ENCODE data around the gene JAK2. TPM values are rescaled to one million over a fixed set of nuclear protein-coding genes. Genes with fewer than 3 reads are reported as not detected.

Gene JAK2
- total RNA-seq, 1 donor = 21.0 TPM

DNA sequence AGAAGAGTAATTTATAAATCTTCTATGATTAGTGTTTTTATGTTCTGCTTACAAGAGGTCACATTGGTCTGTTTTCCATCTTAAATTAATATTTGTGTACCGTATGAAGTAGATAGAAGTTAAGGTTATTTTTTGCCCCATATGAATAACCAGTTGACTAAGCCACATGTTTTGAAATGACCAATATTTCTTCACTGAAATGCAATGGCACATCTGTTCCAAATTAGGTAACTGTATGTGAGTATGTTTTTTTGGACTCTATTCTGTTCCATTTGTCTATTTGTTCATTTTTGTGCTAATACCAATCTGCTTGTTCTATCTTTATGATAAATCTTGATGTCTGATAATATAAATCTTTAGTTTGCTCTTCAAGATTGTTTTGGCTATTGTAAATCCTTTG is 17.7 kb downstream of the JAK2 start:
- Histone ChIP-seq H3K9me3 (ENCODE audit: low read depth, low read length) (no peaks in the 10 kb centered on the region), H3K79me2 (ENCODE audit: insufficient read depth, low read length) (peaks cover 48% of the 10 kb centered on the region), H2AFZ (ENCODE audit: low read length) (no peak overlapping the region), H3K4me3 (ENCODE audit: insufficient read depth, low read length) (no peak overlapping the region), H3K4me1 (ENCODE audit: insufficient read depth, low read length) (peaks cover 7% of the 10 kb centered on the region), H3K4me2 (ENCODE audit: insufficient read depth, low read length) (no peak overlapping the region), H3K27ac (ENCODE audit: low read depth, low read length) (no peak overlapping the region), H3K36me3 (ENCODE audit: insufficient read depth, low read length) (no peaks in the 10 kb centered on the region), H4K20me1 (ENCODE audit: insufficient read depth, low read length) (no peaks in the 10 kb centered on the region), H3K27me3 (ENCODE audit: insufficient read depth, low read length) (no peaks in the 10 kb centered on the region)
- TF ChIP-seq, protein P1, sequence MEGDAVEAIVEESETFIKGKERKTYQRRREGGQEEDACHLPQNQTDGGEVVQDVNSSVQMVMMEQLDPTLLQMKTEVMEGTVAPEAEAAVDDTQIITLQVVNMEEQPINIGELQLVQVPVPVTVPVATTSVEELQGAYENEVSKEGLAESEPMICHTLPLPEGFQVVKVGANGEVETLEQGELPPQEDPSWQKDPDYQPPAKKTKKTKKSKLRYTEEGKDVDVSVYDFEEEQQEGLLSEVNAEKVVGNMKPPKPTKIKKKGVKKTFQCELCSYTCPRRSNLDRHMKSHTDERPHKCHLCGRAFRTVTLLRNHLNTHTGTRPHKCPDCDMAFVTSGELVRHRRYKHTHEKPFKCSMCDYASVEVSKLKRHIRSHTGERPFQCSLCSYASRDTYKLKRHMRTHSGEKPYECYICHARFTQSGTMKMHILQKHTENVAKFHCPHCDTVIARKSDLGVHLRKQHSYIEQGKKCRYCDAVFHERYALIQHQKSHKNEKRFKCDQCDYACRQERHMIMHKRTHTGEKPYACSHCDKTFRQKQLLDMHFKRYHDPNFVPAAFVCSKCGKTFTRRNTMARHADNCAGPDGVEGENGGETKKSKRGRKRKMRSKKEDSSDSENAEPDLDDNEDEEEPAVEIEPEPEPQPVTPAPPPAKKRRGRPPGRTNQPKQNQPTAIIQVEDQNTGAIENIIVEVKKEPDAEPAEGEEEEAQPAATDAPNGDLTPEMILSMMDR (IDR thresholded peaks at IDR 0.05; ENCODE audit: extremely low read depth, low read depth, low read length) = no peak
- DNase-seq (ENCODE audit: insufficient read length, low spot score, missing footprints) = no peak

DNA sequence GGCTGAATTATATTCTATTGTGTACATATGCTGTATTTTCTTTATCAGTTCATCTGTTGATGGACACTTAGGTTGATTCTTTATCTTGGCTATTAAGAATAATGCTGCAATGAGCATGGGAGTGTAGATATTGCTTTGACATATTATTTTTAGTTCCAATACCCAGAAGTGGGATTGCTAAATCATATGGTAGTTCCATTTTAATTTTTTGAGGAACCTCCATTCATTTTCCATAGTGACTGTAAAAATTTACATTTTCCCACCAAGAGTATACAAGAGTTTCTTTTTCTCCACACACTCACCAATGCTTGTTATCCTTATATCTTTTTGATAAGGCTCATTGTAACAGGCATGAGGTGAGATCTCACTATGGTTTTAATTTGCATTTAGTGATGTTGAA is 19.4 kb downstream of the JAK2 start:
- Histone ChIP-seq H3K36me3 (ENCODE audit: insufficient read depth, low read length) (no peaks in the 10 kb centered on the region), H3K27me3 (ENCODE audit: insufficient read depth, low read length) (no peaks in the 10 kb centered on the region), H3K27ac (ENCODE audit: low read depth, low read length) (no peak overlapping the region), H2AFZ (ENCODE audit: low read length) (no peak overlapping the region), H3K4me2 (ENCODE audit: insufficient read depth, low read length) (no peak overlapping the region), H4K20me1 (ENCODE audit: insufficient read depth, low read length) (peaks cover 4% of the 10 kb centered on the region), H3K79me2 (ENCODE audit: insufficient read depth, low read length) (peaks cover 51% of the 10 kb centered on the region), H3K9me3 (ENCODE audit: low read depth, low read length) (no peaks in the 10 kb centered on the region), H3K4me1 (ENCODE audit: insufficient read depth, low read length) (peaks cover 9% of the 10 kb centered on the region), H3K4me3 (ENCODE audit: insufficient read depth, low read length) (no peak overlapping the region)
- no peak for DNase-seq (ENCODE audit: insufficient read length, low spot score, missing footprints)
- TF ChIP-seq, protein P1 (IDR thresholded peaks at IDR 0.05; ENCODE audit: extremely low read depth, low read depth, low read length) = no peak

DNA sequence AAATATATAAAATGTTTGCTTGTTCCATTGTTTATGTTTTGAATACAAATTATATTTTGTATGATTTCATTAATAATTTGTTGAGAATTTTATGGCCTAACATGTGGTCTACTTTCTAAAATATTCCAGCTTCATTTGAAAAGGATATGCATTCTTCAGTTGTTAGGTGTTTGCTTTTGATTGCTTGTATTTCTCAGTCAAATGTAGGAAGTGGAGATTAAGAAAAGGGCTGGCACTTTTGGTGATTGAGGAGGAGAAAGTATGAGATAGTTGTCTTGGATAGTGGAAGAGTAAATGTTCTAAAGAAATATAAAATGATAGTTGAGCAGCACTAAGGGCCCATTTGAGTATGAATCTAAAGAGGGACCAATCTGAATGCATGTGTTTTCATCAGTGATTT is 23.1 kb downstream of the JAK2 start:
- H2AFZ ChIP-seq (ENCODE audit: low read length) = peak overlapping the region; percentile 24
- DNase-seq (ENCODE audit: insufficient read length, low spot score, missing footprints) = no peak
- peak overlapping the region; percentile 35 for H3K4me2 ChIP-seq (ENCODE audit: insufficient read depth, low read length)
- peaks cover 15% of the 10 kb centered on the region for H4K20me1 ChIP-seq (ENCODE audit: insufficient read depth, low read length)
- H3K4me3 ChIP-seq (ENCODE audit: insufficient read depth, low read length) = no peak overlapping the region
- TF ChIP-seq, protein P1 (IDR thresholded peaks at IDR 0.05; ENCODE audit: extremely low read depth, low read depth, low read length) = no peak
- no peaks in the 10 kb centered on the region for H3K36me3 ChIP-seq (ENCODE audit: insufficient read depth, low read length)
- H3K27ac ChIP-seq (ENCODE audit: low read depth, low read length) = no peak overlapping the region
- peaks cover 59% of the 10 kb centered on the region for H3K79me2 ChIP-seq (ENCODE audit: insufficient read depth, low read length)
- no peaks in the 10 kb centered on the region for H3K27me3 ChIP-seq (ENCODE audit: insufficient read depth, low read length)
- H3K9me3 ChIP-seq (ENCODE audit: low read depth, low read length) = no peaks in the 10 kb centered on the region
- peaks cover 2% of the 10 kb centered on the region for H3K4me1 ChIP-seq (ENCODE audit: insufficient read depth, low read length)

DNA sequence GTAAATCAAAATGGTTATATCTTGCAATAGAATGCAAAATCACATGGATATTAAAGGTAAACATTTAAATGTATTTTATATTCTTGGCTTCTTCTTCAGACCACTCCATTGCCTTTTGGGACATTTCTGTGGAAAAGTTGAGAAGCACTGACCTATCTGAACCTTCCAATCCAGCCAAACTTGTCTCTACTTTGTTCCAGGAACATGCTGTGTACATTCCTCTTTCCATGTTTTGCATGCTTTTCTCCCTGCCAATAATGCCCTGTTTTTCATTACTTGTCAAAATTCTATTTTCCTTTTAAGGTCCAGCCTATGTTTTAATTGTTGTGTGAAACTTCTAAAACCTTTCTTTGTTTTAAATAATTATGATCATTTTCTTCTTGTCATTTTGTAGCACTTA is 28.3 kb downstream of the JAK2 start:
- Histone ChIP-seq H3K27me3 (ENCODE audit: insufficient read depth, low read length) (no peaks in the 10 kb centered on the region), H4K20me1 (ENCODE audit: insufficient read depth, low read length) (peaks cover 15% of the 10 kb centered on the region), H3K36me3 (ENCODE audit: insufficient read depth, low read length) (no peaks in the 10 kb centered on the region), H3K9me3 (ENCODE audit: low read depth, low read length) (no peaks in the 10 kb centered on the region), H3K4me1 (ENCODE audit: insufficient read depth, low read length) (peaks cover under 1% of the 10 kb centered on the region), H3K4me3 (ENCODE audit: insufficient read depth, low read length) (no peak overlapping the region), H2AFZ (ENCODE audit: low read length) (no peak overlapping the region), H3K4me2 (ENCODE audit: insufficient read depth, low read length) (no peak overlapping the region), H3K27ac (ENCODE audit: low read depth, low read length) (no peak overlapping the region), H3K79me2 (ENCODE audit: insufficient read depth, low read length) (peaks cover 50% of the 10 kb centered on the region)
- TF ChIP-seq, protein P1 (IDR thresholded peaks at IDR 0.05; ENCODE audit: extremely low read depth, low read depth, low read length) = no peak
- DNase-seq (ENCODE audit: insufficient read length, low spot score, missing footprints) = no peak

Data from osteoblast (primary cell).